Left renal pelvis (tissue), 4 donors: ENCODE data around the gene PANX1. TPM values are rescaled to one million over a fixed set of nuclear protein-coding genes. Genes with fewer than 3 reads are reported as not detected.

Experiments
- polyA plus RNA-seq, 4 donors: library from polyadenylated mRNA; unstranded; fragments of 120-200 nt; gene quantifications; one replicate each; pipeline ENCODE4 v1.2.1, GENCODE V29; 2013; ENCODE audit not compliant: insufficient read length in 4 of 4

PANX1 gene
- polyA plus RNA-seq, 4 donors = 23.4 to 28.2 (median 25.1) TPM

Other genes with a start within 250 kb of the PANX1 start
- gene HEPHL1, start 107.5 kb upstream of the PANX1 start, polyA plus RNA-seq = under 1 TPM in 3 of 4 donors, not detected in 1; 0.05 to 0.44 (median 0.21) TPM
- gene IZUMO1R, start 175.7 kb downstream of the PANX1 start, polyA plus RNA-seq = not detected